Parathyroid adenoma (tissue), 2 donors: Measurements from ENCODE around the gene CYTH2.
A peak's percentile ranks its signal among the peaks of the same experiment; 100 is the strongest.

Source experiments
- H2AFZ ChIP-seq: fragments of 300-600 bp; sonication (generic); one replicate; pipeline ENCODE4 v1.7.0; 2017; ENCODE audit warnings: antibody characterized with exemption, mild to moderate bottlenecking
- H3K27ac ChIP-seq: fragments of 300-600 bp; sonication (generic); one replicate; pipeline ENCODE4 v1.7.0; 2017
- H3K27me3 ChIP-seq: fragments of 300-600 bp; sonication (generic); one replicate; pipeline ENCODE4 v1.7.0; 2017; ENCODE audit warnings: low read length; ENCODE audit not compliant: control insufficient read depth, insufficient read depth
- H3K36me3 ChIP-seq: fragments of 300-600 bp; sonication (generic); one replicate; pipeline ENCODE4 v1.7.0; 2017; ENCODE audit warnings: low read length; ENCODE audit not compliant: control insufficient read depth, insufficient read depth
- H3K4me1 ChIP-seq: fragments of 300-600 bp; sonication (generic); one replicate; pipeline ENCODE4 v1.7.0; 2017; ENCODE audit warnings: control low read depth
- H3K4me2 ChIP-seq: fragments of 300-600 bp; sonication (generic); one replicate; pipeline ENCODE4 v1.7.0; 2017; ENCODE audit warnings: low read length
- H3K4me3 ChIP-seq: fragments of 300-600 bp; sonication (generic); one replicate; pipeline ENCODE4 v1.7.0; 2017; ENCODE audit warnings: low read depth, low read length
- H3K79me2 ChIP-seq: fragments of 300-600 bp; sonication (generic); one replicate; pipeline ENCODE4 v1.7.0; 2017; ENCODE audit warnings: control low read depth
- H3K9ac ChIP-seq: fragments of 300-600 bp; sonication (generic); one replicate; pipeline ENCODE4 v1.7.0; 2017; ENCODE audit warnings: mild to moderate bottlenecking
- H3K9me3 ChIP-seq: fragments of 300-600 bp; sonication (generic); one replicate; pipeline ENCODE4 v1.7.0; 2017; ENCODE audit warnings: low read length; ENCODE audit not compliant: control insufficient read depth
- TF ChIP-seq, protein P1 (sequence below): fragments of 300-600 bp; sonication (generic); IDR thresholded peaks from one replicate; pipeline ENCODE4 v1.7.0; 2017; ENCODE audit warnings: antibody characterized with exemption, mild to moderate bottlenecking
- donor health status: primary hyperparathyroidism.

The CYTH2 gene

DNA sequence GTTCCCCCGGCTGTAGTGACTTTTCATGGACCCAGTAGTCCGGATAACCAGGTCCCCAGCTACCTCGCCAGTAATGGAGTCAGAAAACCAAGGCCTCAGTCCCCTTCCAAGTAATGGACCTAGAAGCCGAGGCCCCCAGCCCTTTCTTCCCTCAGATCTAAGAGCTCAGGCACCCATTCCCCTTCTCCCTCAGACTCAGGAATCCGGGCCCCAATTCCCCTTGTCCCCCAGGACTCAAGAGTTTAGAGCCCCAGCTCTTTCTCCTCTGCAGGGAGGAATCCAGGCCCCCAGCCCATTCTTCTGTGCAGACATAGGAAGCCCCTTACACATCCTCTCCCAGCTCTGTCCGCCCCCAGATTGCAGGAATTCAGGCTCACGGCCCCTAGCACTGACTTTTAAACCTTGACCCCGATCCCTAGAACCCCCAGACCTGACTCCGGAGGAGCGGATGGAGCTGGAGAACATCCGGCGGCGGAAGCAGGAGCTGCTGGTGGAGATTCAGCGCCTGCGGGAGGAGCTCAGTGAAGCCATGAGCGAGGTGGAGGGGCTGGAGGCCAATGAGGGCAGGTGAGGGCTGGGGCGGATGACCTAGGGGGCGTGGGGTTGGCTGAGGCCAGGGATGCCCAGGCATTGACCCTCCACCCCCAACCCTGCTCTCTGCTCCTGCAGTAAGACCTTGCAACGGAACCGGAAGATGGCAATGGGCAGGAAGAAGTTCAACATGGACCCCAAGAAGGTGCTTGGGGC lies 938 bp downstream of the CYTH2 start:
- TF ChIP-seq, protein P1, sequence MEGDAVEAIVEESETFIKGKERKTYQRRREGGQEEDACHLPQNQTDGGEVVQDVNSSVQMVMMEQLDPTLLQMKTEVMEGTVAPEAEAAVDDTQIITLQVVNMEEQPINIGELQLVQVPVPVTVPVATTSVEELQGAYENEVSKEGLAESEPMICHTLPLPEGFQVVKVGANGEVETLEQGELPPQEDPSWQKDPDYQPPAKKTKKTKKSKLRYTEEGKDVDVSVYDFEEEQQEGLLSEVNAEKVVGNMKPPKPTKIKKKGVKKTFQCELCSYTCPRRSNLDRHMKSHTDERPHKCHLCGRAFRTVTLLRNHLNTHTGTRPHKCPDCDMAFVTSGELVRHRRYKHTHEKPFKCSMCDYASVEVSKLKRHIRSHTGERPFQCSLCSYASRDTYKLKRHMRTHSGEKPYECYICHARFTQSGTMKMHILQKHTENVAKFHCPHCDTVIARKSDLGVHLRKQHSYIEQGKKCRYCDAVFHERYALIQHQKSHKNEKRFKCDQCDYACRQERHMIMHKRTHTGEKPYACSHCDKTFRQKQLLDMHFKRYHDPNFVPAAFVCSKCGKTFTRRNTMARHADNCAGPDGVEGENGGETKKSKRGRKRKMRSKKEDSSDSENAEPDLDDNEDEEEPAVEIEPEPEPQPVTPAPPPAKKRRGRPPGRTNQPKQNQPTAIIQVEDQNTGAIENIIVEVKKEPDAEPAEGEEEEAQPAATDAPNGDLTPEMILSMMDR, result no peak
- H3K27ac ChIP-seq, result peak overlapping the region; percentile 97

DNA sequence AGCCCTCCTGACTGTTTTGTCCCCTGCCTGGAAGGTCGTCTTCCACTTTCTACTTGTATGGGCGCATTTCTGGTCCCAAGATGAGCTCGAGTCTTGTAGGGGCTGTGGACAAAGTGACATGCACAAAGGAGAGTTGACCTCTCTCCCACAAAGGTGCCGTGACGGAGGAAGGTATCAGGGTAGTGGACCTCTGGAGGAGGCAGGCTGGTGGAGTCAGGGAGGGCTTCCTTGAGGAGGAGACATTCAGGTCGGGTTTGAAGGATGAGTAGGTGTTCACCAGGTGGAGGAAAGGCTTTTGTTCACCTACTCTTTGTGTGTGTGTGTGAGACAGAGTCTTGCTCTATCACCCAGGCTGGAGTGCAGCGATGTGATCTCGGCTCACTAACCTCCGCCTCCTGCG lies 1.7 kb downstream of the CYTH2 start:
- no peak overlapping the region for H3K27ac ChIP-seq
- peaks cover 7% of the 10 kb centered on the region for H3K79me2 ChIP-seq
- no peaks in the 10 kb centered on the region for H3K9me3 ChIP-seq
- H3K36me3 ChIP-seq, result no peaks in the 10 kb centered on the region
- H3K4me1 ChIP-seq, result peaks cover 8% of the 10 kb centered on the region
- peak overlapping the region; percentile 98 for H3K4me3 ChIP-seq
- no peaks in the 10 kb centered on the region for H3K27me3 ChIP-seq
- H3K9ac ChIP-seq, result no peak overlapping the region
- no peak overlapping the region for H2AFZ ChIP-seq
- TF ChIP-seq, protein P1, result no peak
- no peak overlapping the region for H3K4me2 ChIP-seq

More for the DNA sequence above, 938 bp downstream of the CYTH2 start:
- Histone ChIP-seq H3K9ac (no peak overlapping the region), H3K4me1 (peaks cover 8% of the 10 kb centered on the region), H3K4me3 (peak overlapping the region; percentile 98), H3K79me2 (peaks cover 7% of the 10 kb centered on the region), H3K36me3 (no peaks in the 10 kb centered on the region), H3K27me3 (no peaks in the 10 kb centered on the region), H3K9me3 (no peaks in the 10 kb centered on the region), H2AFZ (no peak overlapping the region), H3K4me2 (peak overlapping the region; percentile 70)

DNA sequence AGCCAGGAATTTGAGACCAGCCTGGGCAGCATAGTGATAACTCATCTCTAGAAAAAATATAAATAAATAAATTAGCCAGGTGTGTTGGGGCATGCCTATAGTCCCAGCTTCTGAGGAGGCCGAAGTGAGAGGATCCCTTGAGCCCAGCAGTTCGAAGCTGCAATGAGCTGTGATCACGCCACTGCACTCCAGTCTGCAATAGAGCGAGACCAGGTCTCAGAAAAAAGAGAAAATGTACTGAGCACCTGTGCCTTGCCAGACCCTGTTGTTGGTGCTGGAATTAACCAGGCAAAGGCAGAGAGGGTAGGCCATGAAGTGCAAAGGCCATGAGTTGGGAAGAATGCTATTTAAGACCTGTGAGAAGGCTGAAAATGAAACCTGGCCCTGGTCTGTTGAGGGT lies 2.7 kb downstream of the CYTH2 start:
- Histone ChIP-seq H3K4me2 (no peak overlapping the region), H3K4me3 (no peak overlapping the region), H3K27me3 (no peaks in the 10 kb centered on the region), H3K9ac (no peak overlapping the region), H3K79me2 (peaks cover 7% of the 10 kb centered on the region), H3K36me3 (no peaks in the 10 kb centered on the region), H2AFZ (no peak overlapping the region), H3K9me3 (no peaks in the 10 kb centered on the region), H3K4me1 (peaks cover 8% of the 10 kb centered on the region), H3K27ac (no peak overlapping the region)
- TF ChIP-seq, protein P1, result no peak

DNA sequence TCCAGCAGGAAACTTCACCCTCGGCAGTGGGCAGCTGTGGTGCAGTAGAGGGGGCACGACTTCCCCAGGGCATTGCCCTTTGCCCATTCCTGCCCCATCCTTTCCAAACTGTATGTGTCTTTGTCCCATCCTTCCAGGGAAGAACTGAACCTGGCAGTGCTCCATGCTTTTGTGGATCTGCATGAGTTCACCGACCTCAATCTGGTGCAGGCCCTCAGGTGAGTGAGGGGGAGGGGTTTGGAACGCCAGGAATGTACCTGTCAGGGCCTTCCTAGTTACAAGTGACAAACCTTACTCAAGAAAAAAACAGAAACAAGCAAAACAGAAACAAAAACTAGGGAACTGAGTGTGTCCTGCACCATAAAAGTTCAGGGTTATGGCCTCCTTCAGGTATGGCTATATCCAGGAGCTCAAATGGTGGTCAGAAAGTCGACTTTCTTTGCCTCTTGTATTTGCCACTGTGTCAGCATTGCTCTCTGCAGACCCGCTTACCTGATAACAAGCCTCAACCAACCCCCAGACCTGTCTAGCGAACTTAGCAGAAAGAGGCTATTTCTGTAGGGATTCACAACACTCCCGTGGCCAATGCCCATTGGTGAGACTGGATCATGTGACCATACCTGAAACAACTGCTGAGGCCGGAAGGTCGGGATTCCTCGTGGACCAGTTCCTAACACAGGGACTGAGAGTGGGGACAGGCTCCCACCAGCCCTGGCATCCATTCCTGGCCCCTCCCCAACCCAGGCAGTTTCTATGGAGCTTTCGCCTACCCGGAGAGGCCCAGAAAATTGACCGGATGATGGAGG lies 4.2 kb downstream of the CYTH2 start:
- Histone ChIP-seq H2AFZ (no peak overlapping the region), H3K9me3 (no peaks in the 10 kb centered on the region), H3K79me2 (peaks cover 7% of the 10 kb centered on the region), H3K27ac (peak overlapping the region; percentile 21), H3K4me2 (peak overlapping the region; percentile 22), H3K36me3 (no peaks in the 10 kb centered on the region), H3K27me3 (no peaks in the 10 kb centered on the region), H3K4me3 (peak overlapping the region; percentile 33), H3K4me1 (peaks cover 8% of the 10 kb centered on the region), H3K9ac (no peak overlapping the region)
- TF ChIP-seq, protein P1, result no peak
